EL (cell line): ENCODE measurements around the gene SH2D7.

Experiments used
- DNase-seq: peaks from one replicate; pipeline ENCODE4 v3.0.0-alpha.2; 2016

Gene SH2D7

GRCh38 chr15:78079298-78080087 lies 12.9 kb upstream of the SH2D7 start:
- no peak for DNase-seq

DNA sequence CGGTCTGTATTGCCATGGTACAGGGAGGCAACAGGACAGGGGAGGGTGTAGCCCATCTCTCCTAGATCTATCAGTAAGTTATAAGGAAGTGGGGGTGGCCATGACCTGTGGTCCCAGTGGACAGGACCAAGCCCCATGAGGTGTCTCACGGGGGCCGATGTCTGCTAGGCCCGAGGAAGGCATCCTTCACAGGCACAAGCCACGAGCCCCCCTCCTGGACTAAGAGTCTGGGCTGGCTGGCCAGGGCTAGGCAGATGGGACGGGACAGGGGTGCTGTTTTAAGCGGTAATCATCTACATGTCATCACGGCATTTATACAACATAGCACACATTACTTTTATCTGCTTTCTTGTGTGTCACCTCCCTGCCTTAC lies 12.3 kb upstream of the SH2D7 start:
- no peak for DNase-seq

DNA sequence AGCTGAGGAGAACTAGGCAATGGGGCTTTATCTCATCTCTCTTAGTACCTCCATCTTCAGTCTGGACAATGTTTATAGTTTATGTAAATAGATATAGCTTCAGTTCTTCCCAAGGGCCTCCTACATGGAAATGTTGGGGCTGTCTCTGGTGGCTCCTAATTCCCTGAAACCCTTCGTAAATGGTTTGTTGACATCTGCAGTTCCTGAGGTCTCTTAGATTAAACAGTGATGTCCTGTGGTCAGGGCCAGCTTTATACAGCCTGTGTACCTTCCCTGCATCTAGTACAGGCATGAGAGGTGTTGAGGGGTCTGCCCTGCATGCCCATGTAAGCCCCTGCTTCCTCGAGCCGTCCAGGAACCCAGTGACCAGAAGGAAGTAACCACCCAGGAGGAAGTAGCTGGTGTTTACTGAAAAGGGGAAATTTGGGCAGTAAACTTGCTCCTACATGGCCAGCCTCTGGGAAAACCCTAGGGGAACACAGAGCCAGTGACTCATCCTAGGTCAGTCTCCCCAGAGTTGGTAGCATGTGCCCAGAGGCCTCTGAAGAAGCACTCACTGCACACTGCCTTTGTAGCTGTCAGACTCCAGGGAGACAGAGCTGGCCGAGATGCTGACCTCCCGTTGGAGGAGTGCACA lies 10.1 kb upstream of the SH2D7 start:
- DNase-seq = peak; percentile 45

- no peak for DNase-seq
Measured at GRCh38 chr15:78082743-78083110, 9.6 kb upstream of the SH2D7 start.

- no peak for DNase-seq
Measured at GRCh38 chr15:78083186-78083585, 9.2 kb upstream of the SH2D7 start.

DNA sequence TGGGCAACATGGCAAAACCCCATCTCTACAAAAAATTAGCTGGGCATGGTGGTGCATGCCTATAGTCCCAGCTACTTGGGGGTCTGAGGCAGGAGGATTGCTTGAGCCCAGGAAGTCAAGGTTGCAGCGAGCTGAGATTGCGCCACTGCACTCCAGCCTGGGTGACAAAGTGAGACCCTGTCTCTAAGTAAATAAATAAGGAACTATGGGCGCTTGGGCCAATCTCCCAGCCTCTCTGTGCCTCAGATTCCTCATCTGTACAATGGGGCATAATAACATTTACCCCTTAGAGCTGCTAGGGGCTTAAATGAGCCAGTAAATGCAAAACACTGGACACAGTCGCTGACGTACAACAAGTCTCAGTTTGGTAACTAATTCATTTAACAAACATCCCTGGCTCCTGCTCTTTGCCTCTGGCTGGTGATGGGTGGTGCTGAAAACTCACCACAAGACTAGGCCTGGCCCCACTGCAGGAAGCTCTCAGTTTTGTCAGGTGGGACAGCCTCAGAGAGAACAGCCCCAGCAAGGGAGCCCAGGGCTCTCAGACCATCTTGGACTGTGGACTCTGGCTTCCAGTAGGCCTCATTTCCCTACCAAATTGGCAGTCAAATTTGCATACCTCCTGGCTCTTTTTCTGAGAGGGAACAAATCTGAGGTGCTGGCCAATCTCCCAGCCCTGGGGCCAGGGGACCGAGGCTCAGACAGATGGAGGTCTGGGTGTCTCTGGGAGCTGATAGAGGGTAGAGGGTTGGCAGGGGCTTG lies 8.5 kb upstream of the SH2D7 start:
- no peak for DNase-seq

- DNase-seq = no peak
Measured at GRCh38 chr15:78084449-78084750, 8.0 kb upstream of the SH2D7 start.

GRCh38 chr15:78085928-78086327 lies 6.4 kb upstream of the SH2D7 start:
- peak; percentile 45 for DNase-seq

DNA sequence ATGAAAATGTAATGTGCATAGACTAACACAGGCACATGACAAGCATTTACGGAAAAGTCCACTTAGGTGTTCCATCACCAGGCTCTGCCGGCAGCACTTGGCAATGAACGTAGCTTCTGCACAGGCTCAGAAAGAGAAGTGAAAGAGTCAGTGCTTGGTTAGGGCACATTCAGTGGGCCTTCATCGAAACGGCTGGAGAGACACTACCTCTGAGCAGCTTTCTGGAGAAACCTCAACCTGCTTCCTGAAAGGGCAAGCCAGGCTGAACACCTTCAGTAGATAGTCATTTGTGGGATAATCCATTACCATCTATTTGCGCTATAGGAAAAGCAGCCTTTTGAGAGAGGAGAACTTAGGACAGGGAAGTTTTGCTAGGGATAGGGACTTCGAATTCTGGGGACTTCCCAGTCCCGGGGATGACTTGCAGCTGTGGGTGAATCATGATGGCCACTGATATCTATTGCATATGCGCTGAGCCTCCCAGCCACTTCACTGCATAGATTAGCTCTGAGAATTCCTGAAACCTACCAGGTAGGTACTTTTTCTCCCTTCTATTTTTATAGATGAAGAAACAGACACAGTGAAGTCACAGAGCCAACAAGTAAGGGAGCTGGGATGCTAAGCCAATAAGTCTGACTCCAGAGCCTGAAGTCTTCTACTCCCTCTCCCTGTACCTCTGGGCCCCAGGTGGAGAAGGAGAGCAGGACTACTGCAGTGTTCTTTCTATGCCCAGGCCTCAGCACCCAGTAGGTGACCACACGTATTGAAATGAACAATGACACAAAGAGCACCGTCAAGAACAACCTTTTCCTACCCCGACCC lies 4.2 kb upstream of the SH2D7 start:
- no peak for DNase-seq

DNA sequence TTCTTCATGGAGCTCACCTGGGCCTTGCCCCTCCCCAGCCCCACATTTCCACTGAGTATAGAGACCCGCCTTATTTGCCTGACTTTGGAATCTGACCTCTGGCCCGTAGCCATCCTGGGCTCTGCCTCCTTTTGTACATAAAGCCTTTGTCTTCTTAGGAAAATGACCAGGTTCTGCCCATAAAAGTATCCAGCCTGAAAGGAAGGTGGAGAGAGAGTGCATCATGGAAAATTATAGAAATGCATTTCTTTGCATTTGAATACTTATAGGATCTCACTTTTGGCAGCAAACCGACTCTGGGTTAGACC lies 3.6 kb upstream of the SH2D7 start:
- DNase-seq = no peak

GRCh38 chr15:78090422-78091063 lies 1.8 kb upstream of the SH2D7 start:
- DNase-seq = no peak

- DNase-seq = peak; percentile 68
Measured at GRCh38 chr15:78093242-78094020, 1.1 kb downstream of the SH2D7 start.

- DNase-seq = no peak
Measured at GRCh38 chr15:78097667-78098066, 5.3 kb downstream of the SH2D7 start.

DNA sequence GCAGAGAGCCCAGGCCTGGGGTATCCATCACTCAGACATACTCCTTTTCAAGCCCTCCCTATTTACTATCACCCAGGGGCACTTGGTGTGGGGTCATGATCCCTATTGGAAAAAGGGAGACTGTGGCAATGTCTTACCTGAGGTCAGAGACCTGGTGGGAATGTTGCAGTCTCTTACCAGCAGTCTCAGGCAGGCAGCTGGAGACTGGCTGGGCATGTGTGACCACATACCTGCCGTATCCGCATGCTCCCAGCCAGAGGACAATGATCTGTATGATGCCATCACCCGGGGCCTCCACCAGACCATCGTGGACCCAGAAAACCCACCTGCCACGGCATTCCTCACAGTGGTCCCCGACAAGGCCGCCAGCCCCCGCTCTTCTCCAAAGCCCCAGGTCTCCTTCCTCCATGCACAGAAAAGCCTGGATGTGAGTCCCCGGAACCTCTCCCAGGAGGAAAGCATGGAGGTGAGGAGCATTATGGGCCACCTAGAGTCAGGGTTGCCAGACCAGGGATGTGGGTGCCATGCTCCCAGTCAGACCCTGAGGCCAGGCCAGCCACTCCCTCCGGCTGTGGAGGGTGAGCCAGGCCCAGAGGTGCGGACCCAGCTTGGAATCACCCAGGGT lies 5.9 kb downstream of the SH2D7 start:
- DNase-seq = no peak

GRCh38 chr15:78100886-78101285 lies 8.5 kb downstream of the SH2D7 start:
- no peak for DNase-seq

- DNase-seq = no peak
Measured at GRCh38 chr15:78101423-78102105, 9.2 kb downstream of the SH2D7 start.

- DNase-seq = no peak
Measured at GRCh38 chr15:78102211-78102610, 9.8 kb downstream of the SH2D7 start.

GRCh38 chr15:78102741-78103140 lies 10.4 kb downstream of the SH2D7 start:
- DNase-seq = no peak

GRCh38 chr15:78103406-78104118 lies 11.2 kb downstream of the SH2D7 start:
- no peak for DNase-seq

GRCh38 chr15:78104119-78104479 lies 11.7 kb downstream of the SH2D7 start:
- DNase-seq = no peak
